Osteoblast (primary cell): ENCODE results near the gene ZDHHC8. TPM values are rescaled to one million over a fixed set of nuclear protein-coding genes. Genes with fewer than 3 reads are reported as not detected.
A peak's percentile ranks its signal among the peaks of the same experiment; 100 is the strongest.

Source experiments
- DNase-seq: peaks from one replicate; pipeline ENCODE4 v3.0.0; 2011; ENCODE audit warnings: low spot score, mixed read lengths; ENCODE audit not compliant: insufficient read length; ENCODE audit errors: missing footprints
- H2AFZ ChIP-seq: 2 replicates; pipeline ENCODE4 v1.6.0; 2011; ENCODE audit warnings: mild to moderate bottlenecking, low read length
- H3K27ac ChIP-seq: 2 replicates; pipeline ENCODE4 v1.5.1; 2011; ENCODE audit warnings: mild to moderate bottlenecking, low read depth, low read length, moderate library complexity
- H3K27me3 ChIP-seq: 2 replicates; pipeline ENCODE4 v1.6.0; 2012; ENCODE audit warnings: mild to moderate bottlenecking, control low read depth, inconsistent platforms, low read length, moderate library complexity; ENCODE audit not compliant: insufficient read depth
- H3K36me3 ChIP-seq: 2 replicates; pipeline ENCODE4 v1.5.1; 2011; ENCODE audit warnings: mild to moderate bottlenecking, low read length, control low read depth, moderate library complexity; ENCODE audit not compliant: insufficient read depth
- H3K4me1 ChIP-seq: 2 replicates; pipeline ENCODE4 v1.5.1; 2011; ENCODE audit warnings: mild to moderate bottlenecking, low read length, control low read depth, moderate library complexity; ENCODE audit not compliant: insufficient read depth
- H3K4me2 ChIP-seq: 2 replicates; pipeline ENCODE4 v1.6.0; 2011; ENCODE audit warnings: mild to moderate bottlenecking, low read length; ENCODE audit not compliant: insufficient read depth
- H3K4me3 ChIP-seq: fragments of 200-600 bp; sonication (generic); 3 replicates; pipeline ENCODE4 v1.5.1; 2012; ENCODE audit warnings: mild to moderate bottlenecking, low read length, inconsistent platforms; ENCODE audit not compliant: insufficient read depth
- H3K79me2 ChIP-seq: 2 replicates; pipeline ENCODE4 v1.6.0; 2012; ENCODE audit warnings: mild to moderate bottlenecking, low read length, control low read depth, inconsistent platforms; ENCODE audit not compliant: insufficient read depth
- H3K9me3 ChIP-seq: 2 replicates; pipeline ENCODE4 v1.5.1; 2011; ENCODE audit warnings: low read depth, low read length, control low read depth
- H4K20me1 ChIP-seq: 2 replicates; pipeline ENCODE4 v1.6.0; 2012; ENCODE audit warnings: mild to moderate bottlenecking, low read length, control low read depth; ENCODE audit not compliant: insufficient read depth
- CTCF ChIP-seq: IDR thresholded peaks from 2 replicates; pipeline ENCODE4 v1.5.1; 2011; ENCODE audit warnings: mild to moderate bottlenecking, low read depth, low read length, moderate library complexity; ENCODE audit errors: extremely low read depth
- total RNA-seq: library from RNA; depleted of rRNA; stranded (reverse); fragments of >200 nt; gene quantifications from 2 replicates; pipeline ENCODE4 v1.2.3, GENCODE V29; 2012

Gene ZDHHC8
- total RNA-seq, 1 donor = 9.8 TPM

GRCh38 chr22:20156042-20156389, 24.4 kb downstream of the ZDHHC8 start:
- Histone ChIP-seq H4K20me1 (peaks cover 10% of the 10 kb centered on the region), H3K36me3 (no peaks in the 10 kb centered on the region), H3K4me1 (peaks cover 3% of the 10 kb centered on the region), H3K9me3 (no peaks in the 10 kb centered on the region), H2AFZ (no peak overlapping the region), H3K27me3 (no peaks in the 10 kb centered on the region), H3K79me2 (no peaks in the 10 kb centered on the region), H3K4me3 (no peak overlapping the region), H3K4me2 (no peak overlapping the region), H3K27ac (no peak overlapping the region)
- TF ChIP-seq CTCF = no peak
- DNase-seq = no peak

GRCh38 chr22:20156611-20157429, 25.2 kb downstream of the ZDHHC8 start:
- H2AFZ ChIP-seq = no peak overlapping the region
- H3K4me3 ChIP-seq = no peak overlapping the region
- H3K36me3 ChIP-seq = no peaks in the 10 kb centered on the region
- no peak overlapping the region for H3K4me2 ChIP-seq
- no peaks in the 10 kb centered on the region for H3K79me2 ChIP-seq
- H4K20me1 ChIP-seq = peaks cover 10% of the 10 kb centered on the region
- DNase-seq = peak; percentile 97
- TF ChIP-seq CTCF = peak; percentile 93
- no peaks in the 10 kb centered on the region for H3K9me3 ChIP-seq
- H3K27ac ChIP-seq = no peak overlapping the region
- peaks cover 3% of the 10 kb centered on the region for H3K4me1 ChIP-seq
- H3K27me3 ChIP-seq = no peaks in the 10 kb centered on the region

DNA sequence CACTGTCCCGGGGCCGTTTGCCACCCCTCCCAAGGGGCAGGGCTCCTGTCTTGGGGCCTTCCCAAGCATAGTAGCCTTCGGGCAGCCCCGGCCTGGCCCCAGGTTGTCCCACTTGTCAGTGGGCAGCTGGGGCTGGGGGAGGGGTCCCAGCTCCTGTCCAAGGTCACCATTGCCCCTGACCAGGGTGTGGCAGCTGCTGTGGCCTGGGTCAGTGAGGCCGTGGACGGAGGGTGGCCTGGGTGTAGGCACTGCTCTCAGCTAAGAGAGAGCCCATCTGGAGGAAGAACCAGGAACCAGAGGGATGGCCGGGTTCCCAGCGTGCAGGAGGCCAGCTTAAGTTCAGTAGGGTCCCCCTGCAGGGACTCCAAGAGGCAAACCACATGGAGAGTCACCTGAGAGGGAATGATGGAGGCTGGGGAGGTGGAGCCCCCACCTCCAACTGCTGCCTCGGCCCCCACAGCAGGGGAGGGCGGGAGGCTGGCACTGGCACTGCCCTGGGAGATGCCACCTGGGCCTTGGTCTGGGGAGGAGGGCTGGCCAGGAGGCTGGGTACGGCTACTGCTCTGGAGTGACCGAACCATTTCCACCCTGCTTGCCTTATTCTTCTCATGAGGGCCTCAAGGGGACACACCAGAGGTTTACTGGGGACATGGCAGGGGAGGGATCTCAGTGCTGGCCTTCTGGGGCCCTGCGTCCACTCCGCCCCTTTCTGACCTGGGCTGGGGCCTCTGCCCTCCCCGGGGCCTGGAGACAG, 26.0 kb downstream of the ZDHHC8 start:
- Histone ChIP-seq H3K4me1 (peaks cover 3% of the 10 kb centered on the region), H3K4me3 (no peak overlapping the region), H3K4me2 (no peak overlapping the region), H3K79me2 (no peaks in the 10 kb centered on the region), H3K27me3 (no peaks in the 10 kb centered on the region), H3K9me3 (no peaks in the 10 kb centered on the region), H4K20me1 (peaks cover 10% of the 10 kb centered on the region), H3K36me3 (no peaks in the 10 kb centered on the region), H3K27ac (no peak overlapping the region), H2AFZ (no peak overlapping the region)
- TF ChIP-seq CTCF = no peak
- DNase-seq = no peak

- Histone ChIP-seq H4K20me1 (peaks cover 10% of the 10 kb centered on the region), H3K27me3 (no peaks in the 10 kb centered on the region), H3K4me3 (no peak overlapping the region), H3K27ac (no peak overlapping the region), H3K4me2 (no peak overlapping the region), H3K9me3 (no peaks in the 10 kb centered on the region), H3K79me2 (no peaks in the 10 kb centered on the region), H2AFZ (no peak overlapping the region), H3K36me3 (no peaks in the 10 kb centered on the region), H3K4me1 (peaks cover 3% of the 10 kb centered on the region)
- TF ChIP-seq CTCF = no peak
- DNase-seq = no peak
Observed at GRCh38 chr22:20158391-20159036, 26.9 kb downstream of the ZDHHC8 start.
